Activated CD8-positive, alpha-beta memory T cell treated with anti-CD3 and anti-CD28 coated beads, Interleukin-2, amount 50 U/mL, for 48 hours (primary cell): ENCODE data around the gene AOC1.

ENCODE experiments used
- DNase-seq: peaks from one replicate; pipeline ENCODE4 v3.0.0-alpha.2; 2020

Gene AOC1

GRCh38 chr7:150858236-150859197 lies 6.2 kb downstream of the AOC1 start:
- no peak for DNase-seq

GRCh38 chr7:150860291-150860977 lies 8.1 kb downstream of the AOC1 start:
- DNase-seq, result no peak

GRCh38 chr7:150860978-150861295 lies 8.6 kb downstream of the AOC1 start:
- DNase-seq, result no peak

GRCh38 chr7:150862356-150862755 lies 10.0 kb downstream of the AOC1 start:
- DNase-seq, result no peak

GRCh38 chr7:150863946-150864345 lies 11.6 kb downstream of the AOC1 start:
- DNase-seq, result no peak

GRCh38 chr7:150866932-150867564 lies 14.7 kb downstream of the AOC1 start:
- DNase-seq, result no peak

GRCh38 chr7:150867605-150868004 lies 15.3 kb downstream of the AOC1 start:
- DNase-seq, result no peak

GRCh38 chr7:150869467-150869866 lies 17.1 kb downstream of the AOC1 start:
- DNase-seq, result no peak

- DNase-seq, result no peak
Observed at GRCh38 chr7:150871601-150872000, 19.3 kb downstream of the AOC1 start.

- DNase-seq, result no peak
Observed at GRCh38 chr7:150874401-150875198, 22.3 kb downstream of the AOC1 start.

- DNase-seq, result no peak
Observed at GRCh38 chr7:150875791-150876190, 23.5 kb downstream of the AOC1 start.

- DNase-seq, result peak; percentile 69
Observed at GRCh38 chr7:150876817-150877526, 24.7 kb downstream of the AOC1 start.

- no peak for DNase-seq
Observed at GRCh38 chr7:150877536-150877935, 25.2 kb downstream of the AOC1 start.

GRCh38 chr7:150879345-150879744 lies 27.0 kb downstream of the AOC1 start:
- DNase-seq, result no peak

- DNase-seq, result no peak
Observed at GRCh38 chr7:150881189-150881588, 28.9 kb downstream of the AOC1 start.

GRCh38 chr7:150890853-150891584 lies 38.7 kb downstream of the AOC1 start:
- no peak for DNase-seq

GRCh38 chr7:150891740-150892139 lies 39.4 kb downstream of the AOC1 start:
- DNase-seq, result no peak

- no peak for DNase-seq
Observed at GRCh38 chr7:150895809-150896208, 43.5 kb downstream of the AOC1 start.

- DNase-seq, result no peak
Observed at GRCh38 chr7:150896562-150897209, 44.4 kb downstream of the AOC1 start.

GRCh38 chr7:150897502-150898474 lies 45.5 kb downstream of the AOC1 start:
- DNase-seq, result no peak
